AG09309 (cell line): ENCODE results near the gene PRDM10.

Source experiments
- DNase-seq: peaks from one replicate; pipeline ENCODE4 v3.0.0-alpha.2; 2010; ENCODE audit warnings: low read depth
- H3K4me3 ChIP-seq: 2 replicates; pipeline ENCODE4 v1.5.1; 2011; ENCODE audit warnings: mild to moderate bottlenecking, low read depth, low read length, moderate library complexity; ENCODE audit not compliant: control insufficient read depth
- TF ChIP-seq, protein P1 (sequence below): IDR thresholded peaks from 2 replicates; pipeline ENCODE4 v1.5.1; 2011; ENCODE audit warnings: mild to moderate bottlenecking, low read depth, low read length, inconsistent platforms; ENCODE audit not compliant: insufficient read depth, control insufficient read depth; ENCODE audit errors: missing control alignments

The PRDM10 gene

DNA sequence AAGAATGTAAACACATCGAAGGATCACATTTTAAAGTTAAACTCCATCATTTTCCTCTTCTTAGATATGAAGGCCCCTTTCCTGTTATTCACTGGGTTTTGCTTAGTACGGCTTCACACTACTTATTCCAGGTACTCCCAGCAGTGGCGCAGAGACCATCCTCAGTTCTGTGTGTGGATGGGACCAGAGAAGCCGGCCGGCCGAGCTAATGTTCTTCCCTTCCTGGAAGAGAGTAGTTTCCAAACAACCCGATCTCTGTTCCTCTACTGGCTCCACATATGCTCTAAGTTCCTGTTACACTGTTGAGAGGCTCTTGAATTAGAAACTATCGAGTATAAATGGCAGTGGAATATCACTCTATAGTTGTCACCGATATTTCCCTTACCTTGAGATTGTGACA lies 106.6 kb downstream of the PRDM10 start:
- TF ChIP-seq, protein P1, sequence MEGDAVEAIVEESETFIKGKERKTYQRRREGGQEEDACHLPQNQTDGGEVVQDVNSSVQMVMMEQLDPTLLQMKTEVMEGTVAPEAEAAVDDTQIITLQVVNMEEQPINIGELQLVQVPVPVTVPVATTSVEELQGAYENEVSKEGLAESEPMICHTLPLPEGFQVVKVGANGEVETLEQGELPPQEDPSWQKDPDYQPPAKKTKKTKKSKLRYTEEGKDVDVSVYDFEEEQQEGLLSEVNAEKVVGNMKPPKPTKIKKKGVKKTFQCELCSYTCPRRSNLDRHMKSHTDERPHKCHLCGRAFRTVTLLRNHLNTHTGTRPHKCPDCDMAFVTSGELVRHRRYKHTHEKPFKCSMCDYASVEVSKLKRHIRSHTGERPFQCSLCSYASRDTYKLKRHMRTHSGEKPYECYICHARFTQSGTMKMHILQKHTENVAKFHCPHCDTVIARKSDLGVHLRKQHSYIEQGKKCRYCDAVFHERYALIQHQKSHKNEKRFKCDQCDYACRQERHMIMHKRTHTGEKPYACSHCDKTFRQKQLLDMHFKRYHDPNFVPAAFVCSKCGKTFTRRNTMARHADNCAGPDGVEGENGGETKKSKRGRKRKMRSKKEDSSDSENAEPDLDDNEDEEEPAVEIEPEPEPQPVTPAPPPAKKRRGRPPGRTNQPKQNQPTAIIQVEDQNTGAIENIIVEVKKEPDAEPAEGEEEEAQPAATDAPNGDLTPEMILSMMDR: no peak
- H3K4me3 ChIP-seq: peak overlapping the region; percentile 85; the same call in 1 of the 2 replicates
- no peak for DNase-seq

DNA sequence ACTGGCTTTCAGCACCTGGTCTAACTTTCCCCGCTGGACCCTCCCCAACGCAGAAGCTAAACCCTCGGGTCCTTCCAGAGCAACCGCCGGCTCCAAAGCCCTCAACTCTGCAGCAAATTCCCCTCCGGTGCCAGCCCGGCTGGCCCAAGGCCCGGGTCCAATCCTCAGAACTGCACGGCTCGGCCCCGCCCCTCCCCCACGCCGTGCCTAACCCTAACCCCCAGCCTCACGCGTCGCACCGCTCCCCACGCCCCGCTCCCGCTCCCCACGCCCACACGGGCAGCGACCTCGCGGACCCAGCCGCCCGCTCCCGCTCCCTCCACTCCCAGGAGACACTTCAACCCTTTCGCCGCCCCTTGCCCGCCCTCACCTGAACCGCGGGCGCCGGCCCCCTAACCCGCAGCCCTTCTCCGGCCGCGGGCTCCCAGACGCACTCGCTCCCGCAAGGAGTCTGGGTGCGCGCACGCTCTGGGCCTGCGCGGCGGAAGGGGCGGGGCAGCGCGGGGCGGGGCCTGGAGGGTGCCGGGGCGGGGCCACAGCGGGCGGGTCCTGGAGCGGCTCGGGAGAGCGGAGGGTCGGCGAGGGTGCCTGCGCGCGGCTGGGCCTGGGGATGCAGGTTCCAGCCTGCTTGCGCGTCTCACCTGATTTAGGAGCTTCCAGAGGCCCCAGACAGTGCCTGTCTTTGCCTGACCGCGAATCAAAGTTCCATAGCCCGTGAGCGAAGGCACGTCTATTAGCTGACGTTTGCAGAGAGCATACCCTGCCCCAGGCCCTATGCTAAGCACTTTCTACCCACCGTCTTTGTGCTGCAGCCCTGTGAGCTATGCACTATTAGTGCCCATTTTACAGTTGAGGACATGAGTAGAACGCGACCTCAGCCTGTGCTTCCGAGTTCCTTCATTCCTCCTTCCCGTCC lies 107.3 kb downstream of the PRDM10 start, which contains the start of gene NFRKB:
Gene NFRKB (minus strand): TSS at position 453 of the 916 bp plus-strand sequence. CDS start 2,729 bp downstream, outside the sequence.
- TF ChIP-seq, protein P1: no peak
- peak within 1 kb of the TSS; percentile 85 for H3K4me3 ChIP-seq
- no peak for DNase-seq

DNA sequence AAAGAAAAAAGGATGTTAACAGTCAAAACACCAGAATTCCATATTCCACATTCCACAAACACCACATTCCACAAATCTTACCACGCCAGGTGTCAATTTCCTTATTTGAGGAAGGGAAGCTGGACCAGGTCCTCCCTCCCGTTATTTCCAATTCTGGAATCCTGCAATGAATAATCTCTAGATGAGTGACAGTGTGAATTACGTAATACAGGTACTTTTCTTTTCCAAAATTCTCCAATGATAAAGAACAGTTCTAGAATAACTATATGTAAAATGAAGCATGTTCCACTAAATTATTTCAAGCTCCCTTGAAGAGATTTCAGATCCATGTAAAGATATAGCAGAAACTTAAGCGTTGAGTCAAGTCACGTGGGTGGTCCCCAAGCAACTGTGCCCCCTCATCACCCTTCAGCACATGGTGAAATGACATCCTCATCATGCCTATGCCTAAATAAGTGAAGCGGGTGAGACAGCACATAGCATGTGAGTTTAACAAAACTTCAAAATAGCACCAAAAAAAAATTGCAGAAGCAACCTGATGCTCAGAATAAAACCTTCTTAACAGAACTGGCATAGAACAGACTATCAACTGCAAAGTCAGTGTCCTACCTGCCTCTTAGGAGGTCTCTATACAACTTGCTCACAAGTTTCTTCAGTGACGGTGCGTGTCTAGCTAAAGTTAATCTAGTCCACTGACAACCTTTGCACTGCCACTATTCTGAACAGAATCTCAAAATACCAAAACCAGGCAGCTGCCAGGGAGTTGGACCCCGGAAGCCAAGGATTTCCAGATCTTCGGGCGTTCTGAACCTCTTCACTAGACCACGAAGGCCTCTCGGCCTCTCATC lies 108.1 kb downstream of the PRDM10 start:
- DNase-seq: no peak
- peak overlapping the region; percentile 85 for H3K4me3 ChIP-seq
- TF ChIP-seq, protein P1: no peak

DNA sequence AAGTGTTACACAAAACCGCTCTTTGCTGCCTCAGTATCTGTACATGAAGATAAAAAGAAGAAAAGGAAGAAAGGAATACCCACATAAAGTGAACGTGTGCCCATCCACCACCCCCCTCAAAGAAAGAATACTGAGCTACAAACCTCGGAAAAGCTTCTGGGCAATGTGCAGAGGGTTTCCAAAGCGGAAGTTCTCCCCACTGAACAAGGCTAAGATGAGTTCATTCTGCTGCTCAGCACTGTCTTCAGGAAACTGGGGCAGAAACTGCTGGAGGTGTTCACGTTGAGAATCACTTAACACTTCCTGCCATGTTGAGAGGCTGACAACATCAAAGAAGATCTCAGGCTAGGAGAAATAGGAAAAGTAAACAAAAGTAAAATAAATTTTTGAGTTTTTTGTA lies 114.2 kb downstream of the PRDM10 start:
- H3K4me3 ChIP-seq: no peak overlapping the region
- TF ChIP-seq, protein P1: no peak
- no peak for DNase-seq

DNA sequence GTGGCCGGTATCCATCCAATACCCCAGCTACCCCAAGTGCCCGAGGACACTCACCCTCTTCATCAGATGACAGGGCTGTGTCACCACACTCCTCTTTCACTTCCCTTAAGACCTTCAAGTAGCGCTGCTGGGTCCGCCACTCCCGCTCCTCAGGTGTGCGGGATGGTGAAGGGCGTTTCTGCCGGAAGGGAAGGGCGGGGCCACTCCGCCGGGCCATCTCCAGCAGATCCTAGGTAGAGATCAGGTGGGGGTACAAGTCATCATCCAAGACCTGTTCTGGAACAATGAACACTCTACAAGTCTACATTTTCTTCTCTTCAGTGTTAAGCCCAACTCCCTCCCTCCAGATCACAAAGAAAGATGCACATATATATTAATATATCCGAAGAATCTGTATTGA lies 117.3 kb downstream of the PRDM10 start:
- TF ChIP-seq, protein P1: no peak
- no peak for DNase-seq
- no peak overlapping the region for H3K4me3 ChIP-seq

DNA sequence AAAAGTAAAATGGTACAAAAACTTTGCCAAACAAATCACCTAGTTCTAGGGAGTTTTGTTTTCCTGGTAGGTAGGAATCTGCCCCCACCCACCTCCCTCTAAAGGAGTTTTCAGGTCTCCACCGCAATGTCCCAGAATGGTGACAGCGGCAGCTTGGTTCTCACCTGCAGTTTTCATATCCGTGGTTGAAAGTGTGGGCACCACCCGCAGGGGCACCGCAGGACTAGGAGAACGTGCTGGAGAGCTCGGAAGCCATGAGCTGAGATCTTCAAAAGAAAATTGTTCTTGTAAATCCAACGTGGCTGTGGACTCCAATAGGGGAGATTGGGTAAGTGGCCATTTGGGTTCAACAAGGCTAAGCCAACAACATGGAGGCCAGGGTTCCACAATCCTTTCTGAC lies 118.1 kb downstream of the PRDM10 start:
- no peak for DNase-seq
- H3K4me3 ChIP-seq: no peak overlapping the region
- TF ChIP-seq, protein P1: no peak
